ENCODE results near the gene NABP2. TPM values are rescaled to one million over a fixed set of nuclear protein-coding genes. Genes with fewer than 3 reads are reported as not detected.

Gene NABP2
- total RNA-seq, 1 donor from 2014 or later = 42.1 TPM

- TF ChIP-seq, protein P1, sequence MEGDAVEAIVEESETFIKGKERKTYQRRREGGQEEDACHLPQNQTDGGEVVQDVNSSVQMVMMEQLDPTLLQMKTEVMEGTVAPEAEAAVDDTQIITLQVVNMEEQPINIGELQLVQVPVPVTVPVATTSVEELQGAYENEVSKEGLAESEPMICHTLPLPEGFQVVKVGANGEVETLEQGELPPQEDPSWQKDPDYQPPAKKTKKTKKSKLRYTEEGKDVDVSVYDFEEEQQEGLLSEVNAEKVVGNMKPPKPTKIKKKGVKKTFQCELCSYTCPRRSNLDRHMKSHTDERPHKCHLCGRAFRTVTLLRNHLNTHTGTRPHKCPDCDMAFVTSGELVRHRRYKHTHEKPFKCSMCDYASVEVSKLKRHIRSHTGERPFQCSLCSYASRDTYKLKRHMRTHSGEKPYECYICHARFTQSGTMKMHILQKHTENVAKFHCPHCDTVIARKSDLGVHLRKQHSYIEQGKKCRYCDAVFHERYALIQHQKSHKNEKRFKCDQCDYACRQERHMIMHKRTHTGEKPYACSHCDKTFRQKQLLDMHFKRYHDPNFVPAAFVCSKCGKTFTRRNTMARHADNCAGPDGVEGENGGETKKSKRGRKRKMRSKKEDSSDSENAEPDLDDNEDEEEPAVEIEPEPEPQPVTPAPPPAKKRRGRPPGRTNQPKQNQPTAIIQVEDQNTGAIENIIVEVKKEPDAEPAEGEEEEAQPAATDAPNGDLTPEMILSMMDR (IDR thresholded peaks at IDR 0.05) = no peak
- no peak overlapping the region for H3K4me3 Mint-ChIP-seq (ENCODE audit: unreplicated experiment)
- H3K27me3 Mint-ChIP-seq (ENCODE audit: unreplicated experiment) = no peaks in the 10 kb centered on the region
- H3K36me3 Mint-ChIP-seq (ENCODE audit: unreplicated experiment) = peaks cover 32% of the 10 kb centered on the region
- H3K27ac Mint-ChIP-seq (ENCODE audit: unreplicated experiment) = no peak overlapping the region
- no peaks in the 10 kb centered on the region for H3K9me3 Mint-ChIP-seq (ENCODE audit: unreplicated experiment)
- DNase-seq (ENCODE audit: extremely low spot score, unreplicated experiment) = no peak
- H3K4me1 Mint-ChIP-seq (ENCODE audit: unreplicated experiment) = peaks cover 14% of the 10 kb centered on the region
Observed at GRCh38 chr12:56252649-56253048, 28.5 kb downstream of the NABP2 start.

DNA sequence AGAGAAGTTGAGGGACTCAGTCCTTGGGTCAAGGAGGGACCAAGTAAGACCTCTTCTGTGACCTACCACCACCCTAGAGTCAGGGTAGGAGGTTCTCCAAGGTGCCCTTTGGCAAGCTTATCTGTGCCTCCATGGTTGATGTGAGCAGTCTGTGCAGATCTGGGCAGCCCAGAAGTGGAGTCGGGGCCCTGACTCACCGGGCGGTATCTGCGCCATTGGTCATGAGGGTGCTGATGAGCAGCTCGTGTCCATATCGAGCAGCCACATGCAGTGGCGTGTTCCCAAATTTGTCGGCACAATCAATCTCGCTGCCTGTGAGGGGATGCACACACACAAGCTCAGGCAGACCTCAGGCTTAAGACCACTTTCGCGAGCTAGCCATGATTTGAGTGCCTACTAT lies 28.9 kb downstream of the NABP2 start:
- Mint-ChIP-seq H3K4me1 (ENCODE audit: unreplicated experiment) (peaks cover 14% of the 10 kb centered on the region), H3K27me3 (ENCODE audit: unreplicated experiment) (no peaks in the 10 kb centered on the region), H3K9me3 (ENCODE audit: unreplicated experiment) (no peaks in the 10 kb centered on the region), H3K36me3 (ENCODE audit: unreplicated experiment) (peaks cover 32% of the 10 kb centered on the region), H3K27ac (ENCODE audit: unreplicated experiment) (no peak overlapping the region), H3K4me3 (ENCODE audit: unreplicated experiment) (no peak overlapping the region)
- TF ChIP-seq, protein P1 (IDR thresholded peaks at IDR 0.05) = no peak
- DNase-seq (ENCODE audit: extremely low spot score, unreplicated experiment) = no peak

- TF ChIP-seq, protein P1 (IDR thresholded peaks at IDR 0.05) = no peak
- peaks cover 26% of the 10 kb centered on the region for H3K36me3 Mint-ChIP-seq (ENCODE audit: unreplicated experiment)
- no peaks in the 10 kb centered on the region for H3K9me3 Mint-ChIP-seq (ENCODE audit: unreplicated experiment)
- DNase-seq (ENCODE audit: extremely low spot score, unreplicated experiment) = no peak
- no peaks in the 10 kb centered on the region for H3K27me3 Mint-ChIP-seq (ENCODE audit: unreplicated experiment)
- H3K4me1 Mint-ChIP-seq (ENCODE audit: unreplicated experiment) = peaks cover 25% of the 10 kb centered on the region
- no peak overlapping the region for H3K4me3 Mint-ChIP-seq (ENCODE audit: unreplicated experiment)
- H3K27ac Mint-ChIP-seq (ENCODE audit: unreplicated experiment) = no peak overlapping the region
Observed at GRCh38 chr12:56255671-56256070, 31.5 kb downstream of the NABP2 start.

GRCh38 chr12:56256326-56256960 lies 32.3 kb downstream of the NABP2 start:
- H3K27ac Mint-ChIP-seq (ENCODE audit: unreplicated experiment) = peak overlapping the region; percentile 87
- peak overlapping the region; percentile 93 for H3K4me3 Mint-ChIP-seq (ENCODE audit: unreplicated experiment)
- peaks cover 29% of the 10 kb centered on the region for H3K4me1 Mint-ChIP-seq (ENCODE audit: unreplicated experiment)
- DNase-seq (ENCODE audit: extremely low spot score, unreplicated experiment) = no peak
- no peaks in the 10 kb centered on the region for H3K9me3 Mint-ChIP-seq (ENCODE audit: unreplicated experiment)
- TF ChIP-seq, protein P1 (IDR thresholded peaks at IDR 0.05) = peak; percentile 14
- no peaks in the 10 kb centered on the region for H3K27me3 Mint-ChIP-seq (ENCODE audit: unreplicated experiment)
- peaks cover 26% of the 10 kb centered on the region for H3K36me3 Mint-ChIP-seq (ENCODE audit: unreplicated experiment)

GRCh38 chr12:56257071-56257470 lies 32.9 kb downstream of the NABP2 start:
- peak overlapping the region; percentile 93 for H3K4me3 Mint-ChIP-seq (ENCODE audit: unreplicated experiment)
- DNase-seq (ENCODE audit: extremely low spot score, unreplicated experiment) = no peak
- TF ChIP-seq, protein P1 (IDR thresholded peaks at IDR 0.05) = no peak
- peaks cover 21% of the 10 kb centered on the region for H3K36me3 Mint-ChIP-seq (ENCODE audit: unreplicated experiment)
- H3K9me3 Mint-ChIP-seq (ENCODE audit: unreplicated experiment) = no peaks in the 10 kb centered on the region
- peaks cover 35% of the 10 kb centered on the region for H3K4me1 Mint-ChIP-seq (ENCODE audit: unreplicated experiment)
- peak overlapping the region; percentile 87 for H3K27ac Mint-ChIP-seq (ENCODE audit: unreplicated experiment)
- no peaks in the 10 kb centered on the region for H3K27me3 Mint-ChIP-seq (ENCODE audit: unreplicated experiment)

All from osteocyte (in vitro differentiated cells).